Activated CD8-positive, alpha-beta memory T cell treated with anti-CD3 and anti-CD28 coated beads for 36 hours (primary cell): ENCODE data around the gene LONP1. TPM values are rescaled to one million over a fixed set of nuclear protein-coding genes. Genes with fewer than 3 reads are reported as not detected.

Experiments
- CTCF ChIA-PET: fragments of 350-600 bp; sonication (Branson Sonifier 250); formaldehyde crosslinking; loops from one replicate; lab custom pipeline; 2021; ENCODE audit warnings: antibody characterized with exemption; lab: Charles Lee
- POLR2A ChIA-PET: fragments of 350-600 bp; sonication (Branson Sonifier 250); formaldehyde crosslinking; loops from one replicate; lab custom pipeline; 2021; ENCODE audit warnings: antibody characterized with exemption; lab: Charles Lee
- total RNA-seq, 2 experiments: library from RNA; stranded (reverse); gene quantifications; one replicate each; pipeline ENCODE4 v1.2.3, GENCODE V29; 2021

The LONP1 gene
- total RNA-seq, 2 experiments from 2014 or later, result 284 to 290 TPM

DNA sequence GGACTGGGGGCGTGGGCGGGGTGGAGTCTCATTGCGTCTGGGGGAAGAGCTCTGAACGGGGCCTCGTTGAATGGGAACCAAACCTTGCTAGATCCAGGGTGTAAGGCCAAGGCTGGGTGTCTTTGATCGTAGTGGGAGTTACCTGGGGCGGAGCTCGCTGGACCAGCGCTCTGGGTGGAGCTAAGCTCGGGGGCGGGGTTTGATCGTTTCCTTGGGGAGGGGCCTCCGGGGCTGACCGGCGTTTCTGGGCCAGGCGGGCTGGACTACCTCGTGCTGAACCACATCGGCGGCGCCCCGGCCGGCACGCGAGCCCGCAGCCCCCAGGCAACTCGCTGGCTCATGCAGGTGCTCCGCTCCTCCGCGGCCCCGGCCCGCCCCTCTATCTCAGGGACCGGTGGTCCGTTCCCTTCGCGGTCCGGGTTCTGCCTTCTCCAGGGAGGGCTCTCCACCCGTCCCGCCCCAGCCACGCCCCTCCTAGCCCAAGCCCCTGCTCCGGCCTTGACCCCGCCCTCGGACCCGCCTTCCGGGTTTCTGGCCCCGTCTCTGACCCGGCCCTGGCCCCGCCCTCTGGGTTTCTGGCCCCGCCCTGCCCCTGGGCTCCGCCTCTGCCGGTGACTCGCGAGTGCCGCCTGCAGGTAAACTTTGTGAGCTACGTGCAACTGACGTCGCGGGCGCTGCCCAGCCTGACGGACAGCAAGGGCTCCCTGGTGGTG lies 33.1 kb downstream of the LONP1 start:
- ChIA-PET POLR2A (interaction anchor here (0.6 to 3.5 kb wide), 2 partner anchors 28 to 32 kb away, joined by 4 to 33 read pairs; partner anchors contain the start of genes CATSPERD and LONP1), CTCF (interaction anchor here (1.0 to 2.5 kb wide), 6 partner anchors 8 to 64 kb away, joined by 3 to 30 read pairs (median 4); partner anchors contain the start of genes CATSPERD, LONP1, SAFB and SAFB2)

DNA sequence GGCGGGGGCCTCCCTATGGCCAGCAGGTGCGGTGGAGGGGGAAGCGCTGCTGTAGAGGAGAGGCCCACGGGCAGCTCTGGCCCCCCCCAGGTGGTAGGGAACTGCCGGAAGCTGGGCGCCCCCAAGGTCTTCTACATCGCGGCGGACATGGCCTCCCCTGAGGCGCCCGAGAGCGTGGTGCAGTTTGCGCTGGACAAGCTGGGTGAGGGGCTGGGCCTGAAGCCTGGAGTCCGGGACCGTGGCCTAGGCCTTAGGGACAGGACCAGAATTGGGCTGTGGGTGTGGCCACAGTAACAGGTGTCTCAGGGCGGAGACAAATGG lies 33.7 kb downstream of the LONP1 start:
- POLR2A ChIA-PET, result interaction anchor here (0.6 to 3.5 kb wide), 2 partner anchors 28 to 33 kb away, joined by 4 to 33 read pairs; partner anchors contain the start of genes CATSPERD and LONP1

DNA sequence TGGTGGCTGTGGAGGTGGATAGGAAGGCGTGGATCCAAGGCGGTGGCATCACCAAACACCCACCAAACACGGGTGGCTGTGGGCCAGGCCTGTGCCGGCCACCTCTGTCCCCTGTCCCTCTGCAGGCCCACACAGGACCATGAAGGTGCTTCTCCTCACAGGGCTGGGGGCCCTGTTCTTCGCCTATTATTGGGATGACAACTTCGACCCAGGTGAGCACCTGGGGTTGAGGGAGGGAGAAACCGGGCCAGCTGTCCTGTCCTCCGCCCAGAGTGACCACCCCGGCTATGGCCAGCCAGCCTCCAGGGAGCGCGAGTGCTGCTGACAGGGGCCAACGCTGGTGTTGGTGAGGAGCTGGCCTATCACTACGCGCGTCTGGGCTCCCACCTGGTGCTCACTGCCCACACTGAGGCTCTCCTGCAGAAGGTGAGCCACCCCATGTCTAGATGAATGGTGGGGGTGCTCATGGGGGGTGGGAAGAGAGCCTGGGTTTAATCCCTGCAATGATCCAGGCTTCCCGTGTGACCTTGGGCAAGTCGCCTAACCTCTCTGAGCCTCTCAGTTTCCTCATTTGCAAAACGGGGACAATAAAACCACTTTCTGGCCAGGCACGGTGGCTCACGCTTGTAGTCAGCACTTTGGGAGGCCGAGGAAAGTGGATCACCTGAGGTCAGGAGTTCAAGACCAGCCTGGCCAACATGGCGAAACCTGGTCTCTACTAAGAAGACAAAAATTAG lies 35.1 kb downstream of the LONP1 start:
- POLR2A ChIA-PET, result interaction anchor here (0.6 to 3.5 kb wide), 2 partner anchors 34 to 48 kb away, joined by 6 to 33 read pairs; partner anchors contain the start of genes CATSPERD and LONP1
- CTCF ChIA-PET, result no interaction called here

More for the DNA sequence above, 33.7 kb downstream of the LONP1 start:
- CTCF ChIA-PET, result interaction anchor here (1.4 to 2.5 kb wide), 4 partner anchors 27 to 64 kb away, joined by 3 to 30 read pairs (median 6); partner anchors contain the start of genes CATSPERD, LONP1, SAFB and SAFB2

DNA sequence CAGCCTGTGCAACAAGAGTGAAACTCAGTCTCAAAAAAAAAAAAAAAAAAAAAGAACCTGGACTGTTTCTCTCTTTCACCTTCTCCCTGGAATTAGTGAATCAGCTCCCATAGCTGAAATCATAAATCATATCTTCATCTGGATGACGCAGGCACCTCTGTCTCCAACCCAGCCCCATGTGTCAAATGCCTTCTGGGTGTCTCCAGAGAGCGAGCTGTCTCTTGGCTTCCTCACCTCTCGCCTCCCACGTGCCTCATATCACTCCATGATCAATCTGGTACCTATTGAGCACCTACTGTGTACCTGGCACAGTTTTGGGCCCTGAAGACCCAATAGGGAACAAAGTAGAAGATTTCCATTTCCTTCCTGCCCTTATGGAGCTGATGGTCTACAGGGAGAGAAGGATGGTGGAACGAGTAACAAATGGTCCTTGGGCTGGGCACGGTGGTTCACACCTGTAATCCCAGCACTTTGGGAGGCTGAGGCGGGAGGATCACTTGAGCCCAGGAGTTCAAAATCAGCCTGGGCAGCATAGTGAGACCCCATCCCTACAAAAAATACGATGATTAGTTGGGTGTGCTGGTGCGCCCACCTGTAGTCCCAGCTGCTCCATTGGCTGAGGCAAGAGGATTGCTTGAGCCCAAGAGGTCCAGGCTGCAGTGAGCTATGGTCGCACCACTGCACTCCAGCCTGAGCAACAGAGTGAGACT lies 36.6 kb downstream of the LONP1 start:
- POLR2A ChIA-PET, result interaction anchor here (1.0 kb wide), 1 partner anchor 36 kb away, joined by 4 read pairs; the partner anchor contains the start of genes CATSPERD and LONP1
- CTCF ChIA-PET, result no interaction called here

DNA sequence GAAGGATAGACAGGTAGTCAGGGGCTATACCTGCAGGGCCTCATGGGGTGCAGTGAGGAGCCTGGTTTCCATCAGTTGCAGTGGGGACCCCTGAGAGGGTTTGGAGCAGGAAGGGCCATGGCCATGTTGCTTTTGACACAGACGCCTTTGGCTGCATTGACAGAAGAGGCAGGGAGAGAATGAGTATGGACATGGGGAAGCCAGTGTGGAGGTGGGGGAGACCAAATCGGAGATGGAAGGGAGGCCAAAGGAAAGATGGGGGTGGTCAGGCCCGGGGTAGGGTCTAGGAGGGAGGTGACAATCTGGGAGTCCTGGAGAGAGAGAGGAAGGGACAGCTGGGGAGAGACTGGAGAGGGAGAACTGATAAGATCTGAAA lies 37.9 kb downstream of the LONP1 start:
- CTCF ChIA-PET, result interaction anchor here (0.9 to 1.6 kb wide), 2 partner anchors 8 to 27 kb away, joined by 3 to 4 read pairs; partner anchors contain the start of gene RPL36
- POLR2A ChIA-PET, result interaction anchor here (0.6 to 1.0 kb wide), 2 partner anchors 9 to 38 kb away, joined by 3 to 4 read pairs; partner anchors contain the start of gene CATSPERD

DNA sequence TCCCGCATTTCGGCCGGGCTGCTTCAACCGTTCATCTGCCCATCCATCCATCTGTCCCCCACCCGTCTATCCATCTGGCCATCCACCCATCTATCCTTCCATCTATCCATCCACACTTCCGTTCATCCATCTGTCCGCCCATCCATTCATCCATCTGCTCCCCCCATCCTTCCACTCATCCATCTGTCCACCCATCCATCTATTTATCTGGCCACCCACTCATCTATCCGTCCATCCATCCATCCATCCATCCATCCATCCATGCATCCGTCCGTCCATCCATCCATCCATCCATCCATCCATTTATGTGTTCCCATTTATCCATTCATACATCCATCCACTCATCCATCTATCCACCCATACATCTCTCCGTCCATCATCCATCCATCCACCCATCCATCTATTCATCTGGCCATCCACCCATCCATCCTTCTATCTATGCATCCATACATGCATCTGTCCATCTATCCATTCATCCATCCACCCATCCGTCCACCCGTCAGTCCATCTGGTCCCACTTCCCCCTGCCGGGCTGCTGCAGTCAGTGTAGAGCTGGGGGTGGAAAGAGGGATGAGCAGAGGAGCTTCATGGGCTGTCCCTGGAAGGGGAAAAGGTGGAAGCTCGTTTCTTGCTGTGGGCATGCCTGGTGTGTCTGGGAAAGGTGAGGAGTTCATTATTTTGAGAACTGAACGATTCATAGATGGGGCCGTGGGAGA lies 38.4 kb downstream of the LONP1 start:
- ChIA-PET POLR2A (interaction anchor here (1.0 kb wide), 1 partner anchor 10 kb away, joined by 4 read pairs; no protein-coding TSS in a partner anchor), CTCF (interaction anchor here (0.9 to 1.6 kb wide), 2 partner anchors 8 to 27 kb away, joined by 3 to 4 read pairs; partner anchors contain the start of gene RPL36)

DNA sequence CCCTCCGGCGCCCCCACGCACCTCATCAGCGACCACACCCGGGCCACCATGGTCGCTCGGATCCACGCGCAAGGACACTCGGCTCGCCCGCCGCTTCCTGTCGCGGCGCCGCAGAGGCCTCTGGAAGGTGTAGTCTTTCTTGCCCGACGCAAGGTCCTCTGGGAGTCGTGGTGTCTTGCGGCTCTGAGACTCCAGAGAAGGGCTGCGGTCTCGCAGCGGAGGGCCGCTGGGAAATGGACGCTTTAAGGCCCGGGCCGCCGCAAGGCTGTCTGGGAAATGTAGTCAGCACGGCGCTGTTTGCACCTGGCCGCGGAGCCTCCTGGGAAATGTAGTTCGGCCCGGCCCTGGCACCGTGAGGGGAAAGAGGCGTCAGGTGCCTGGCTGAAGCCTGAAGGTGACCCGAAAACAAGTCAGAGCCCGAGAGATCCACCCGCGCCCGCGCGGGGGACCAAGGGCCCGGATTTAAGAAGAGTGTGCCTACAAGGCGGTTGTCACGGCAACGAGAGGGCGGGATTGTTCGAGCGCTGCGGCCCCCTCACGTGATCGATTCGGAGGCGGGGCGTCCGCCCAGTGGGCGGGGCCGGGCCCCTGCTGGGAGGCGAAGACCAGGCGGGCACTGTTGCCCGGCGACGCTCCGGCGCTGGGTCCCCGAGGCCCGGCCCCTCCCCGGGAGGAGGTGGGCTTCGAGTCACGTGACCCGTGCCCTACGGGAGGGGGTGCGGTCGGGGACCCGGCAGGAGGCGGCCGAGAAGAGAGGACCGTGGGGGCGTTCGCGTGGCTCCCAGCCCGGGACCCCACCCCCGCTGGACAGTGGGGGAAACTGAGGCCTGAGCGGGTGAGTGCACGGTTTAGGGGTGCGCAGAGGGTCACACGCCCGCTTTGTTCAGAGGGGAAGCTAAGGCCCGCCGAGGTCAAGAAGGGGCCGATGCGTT lies 39.2 kb downstream of the LONP1 start, which contains the start of the genes HSD11B1L and MICOS13:
Gene HSD11B1L, plus strand, starts transcription at position 591 of the 932 bp plus-strand sequence. CDS start 3,806 bp downstream, outside the sequence.
Gene MICOS13, minus strand, starts transcription at position 80 of the 932 bp plus-strand sequence. Its CDS starts 30 bp downstream, at position 50.
- CTCF ChIA-PET, result interaction anchor here (1.6 kb wide), 1 partner anchor 9 kb away, joined by 4 read pairs; the partner anchor contains the start of gene RPL36
- POLR2A ChIA-PET, result no interaction called here

DNA sequence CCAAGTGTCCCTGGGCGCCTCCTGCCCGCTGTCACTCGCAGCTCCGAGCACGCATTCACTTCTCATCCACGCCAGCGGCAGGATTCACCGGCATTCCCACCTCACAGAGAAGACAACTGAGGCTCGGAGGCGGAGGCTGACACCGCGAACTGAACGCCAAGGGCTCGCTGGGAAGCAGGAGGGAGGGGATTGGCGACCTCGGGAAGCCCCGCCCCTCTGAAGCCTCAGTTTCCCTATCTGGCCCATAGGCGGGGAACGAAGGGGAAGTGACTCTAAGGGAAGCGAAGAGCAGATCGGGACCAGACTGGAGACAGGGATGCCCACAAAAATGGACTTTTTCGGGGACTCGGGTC lies 39.9 kb downstream of the LONP1 start:
- POLR2A ChIA-PET, result no interaction called here
- CTCF ChIA-PET, result interaction anchor here (0.8 kb wide), 1 partner anchor 10 kb away, joined by 4 read pairs; the partner anchor contains the start of gene RPL36

DNA sequence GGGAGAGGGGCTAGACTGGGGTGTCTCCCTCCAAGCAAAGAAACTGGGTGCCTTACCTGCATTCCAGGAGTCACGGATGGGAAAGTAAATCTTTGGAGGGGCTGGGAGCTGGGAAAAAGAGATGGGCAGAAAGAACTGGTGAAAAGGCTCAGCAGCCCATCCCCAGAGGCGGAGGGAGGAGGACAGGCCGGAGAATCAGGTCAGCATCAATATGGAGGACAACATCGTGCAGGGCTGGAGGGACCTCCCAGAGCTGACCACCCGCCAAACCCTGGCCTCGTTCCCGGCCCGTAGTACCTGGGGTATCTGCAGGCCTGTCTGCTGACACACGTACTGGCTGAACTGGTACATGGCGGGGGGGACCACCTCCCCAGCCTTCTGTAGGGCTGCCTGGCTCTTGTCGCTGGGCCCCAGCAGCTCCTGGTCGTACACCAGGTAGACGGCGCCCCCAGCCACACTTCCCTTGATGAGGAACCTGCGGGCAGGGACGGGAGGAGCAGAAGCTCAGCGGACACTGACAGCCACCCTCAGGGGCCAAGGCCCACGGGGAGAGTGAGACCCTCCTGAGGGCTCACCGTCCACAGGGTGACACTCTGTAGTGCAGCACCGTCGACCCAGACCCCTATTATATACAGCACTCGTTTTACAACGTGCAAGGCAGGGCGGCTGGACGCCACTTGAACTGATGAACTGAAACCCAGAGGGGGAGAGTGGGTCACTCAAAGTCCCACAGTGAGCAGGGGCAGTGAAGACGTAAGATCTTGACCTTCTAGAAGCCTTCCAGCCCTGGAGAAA lies 40.5 kb downstream of the LONP1 start:
- POLR2A ChIA-PET, result no interaction called here

DNA sequence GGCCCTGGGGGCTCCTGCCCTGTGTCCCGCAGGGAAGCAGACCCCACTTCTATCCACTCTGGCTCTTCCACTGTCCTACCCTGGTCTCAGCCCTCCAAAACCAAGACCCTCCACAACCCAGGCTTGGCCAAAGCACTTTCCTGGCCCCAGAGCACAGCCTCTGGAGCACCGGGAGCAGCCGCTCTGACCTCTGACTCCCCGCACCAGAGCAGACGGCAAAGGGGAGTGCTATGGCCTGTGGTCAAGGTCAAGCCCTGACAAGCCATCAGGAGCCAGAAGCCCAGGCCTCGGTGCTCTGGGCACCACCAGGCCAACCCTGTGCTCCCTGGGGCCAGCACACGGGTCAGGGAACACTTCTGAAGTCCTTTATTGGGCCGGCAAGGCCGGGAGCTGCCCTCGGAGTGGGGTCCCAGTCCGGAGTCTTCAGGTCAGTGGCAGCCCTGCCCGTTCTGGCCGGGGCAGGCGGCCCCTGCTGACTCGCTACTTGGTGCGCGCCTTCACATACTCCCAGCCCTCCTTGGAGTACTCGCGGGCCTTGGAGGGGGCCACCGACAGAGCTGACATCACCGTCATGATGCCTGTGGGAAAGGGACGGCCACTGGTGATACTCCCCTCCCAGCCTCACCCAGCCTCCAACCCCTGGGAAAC lies 41.8 kb downstream of the LONP1 start:
- POLR2A ChIA-PET, result interaction anchor here (0.6 kb wide), 2 partner anchors 18 to 31 kb away, joined by 4 to 6 read pairs; no protein-coding TSS in a partner anchor
- CTCF ChIA-PET, result interaction anchor here (0.6 to 1.7 kb wide), 2 partner anchors 9 to 69 kb away, joined by 3 read pairs; no protein-coding TSS in a partner anchor

More for the DNA sequence above, 40.5 kb downstream of the LONP1 start:
- CTCF ChIA-PET, result interaction anchor here (0.8 to 1.7 kb wide), 2 partner anchors 8 to 10 kb away, joined by 3 to 4 read pairs; partner anchors contain the start of gene RPL36

DNA sequence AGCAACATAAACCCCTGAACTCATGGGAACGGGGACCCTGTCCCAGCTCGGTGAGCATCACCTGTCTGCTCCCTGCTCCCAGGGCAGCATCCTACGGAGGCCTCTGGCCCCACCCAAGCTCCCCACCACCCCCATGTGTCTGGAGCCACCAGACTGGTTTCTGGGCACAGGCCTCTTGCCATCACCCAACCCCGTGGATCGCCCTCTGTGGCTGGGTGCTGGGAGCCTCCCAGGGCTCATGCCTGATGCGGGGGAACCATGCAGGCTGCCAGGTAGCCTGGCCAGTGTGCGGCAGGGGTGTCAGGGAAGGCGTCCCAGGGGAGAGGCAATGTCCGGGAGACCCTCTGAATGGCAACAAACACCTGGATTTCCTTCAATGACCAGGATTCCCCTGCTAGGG lies 42.4 kb downstream of the LONP1 start:
- POLR2A ChIA-PET, result no interaction called here
- CTCF ChIA-PET, result interaction anchor here (0.6 to 1.7 kb wide), 2 partner anchors 10 to 68 kb away, joined by 3 read pairs; no protein-coding TSS in a partner anchor

DNA sequence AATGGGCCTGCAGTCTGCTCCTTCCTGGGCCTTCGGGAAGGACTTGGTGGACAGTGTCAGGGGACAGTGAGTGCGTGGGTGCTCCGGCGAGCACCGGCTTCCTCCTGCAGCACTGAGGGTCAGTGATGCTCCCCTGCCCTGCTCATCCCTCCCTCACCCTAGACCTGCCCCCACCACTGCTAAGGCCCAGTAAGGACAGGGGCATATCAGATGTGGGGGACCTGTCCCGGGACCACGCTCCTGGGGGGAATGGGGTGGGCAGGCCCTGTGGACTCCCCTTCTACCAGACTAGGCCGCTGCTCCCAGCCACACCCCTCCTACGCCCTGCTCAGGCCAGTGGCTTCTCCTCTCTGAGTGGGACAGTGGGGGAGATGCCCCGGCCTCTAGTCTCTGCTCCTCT lies 42.8 kb downstream of the LONP1 start:
- POLR2A ChIA-PET, result no interaction called here
- CTCF ChIA-PET, result interaction anchor here (2.7 kb wide), 1 partner anchor 12 kb away, joined by 7 read pairs; no protein-coding TSS in a partner anchor

DNA sequence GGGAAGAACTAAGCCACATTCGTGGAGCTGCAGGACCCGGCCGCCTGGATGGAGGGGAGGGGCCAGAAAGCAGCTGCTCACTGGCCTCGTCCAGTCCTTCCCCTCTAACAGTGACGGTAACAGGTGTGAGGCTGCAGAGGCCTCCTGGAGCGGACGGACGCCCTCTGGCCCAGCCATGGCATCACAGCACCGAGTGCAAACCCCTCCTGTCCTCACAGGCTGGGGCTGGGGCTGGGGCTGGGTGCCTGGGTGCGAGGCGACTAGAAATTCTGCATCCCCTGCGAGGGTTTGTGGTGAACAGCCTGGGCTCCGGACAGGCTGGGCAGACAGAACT lies 43.2 kb downstream of the LONP1 start:
- CTCF ChIA-PET, result interaction anchor here (0.6 to 2.7 kb wide), 2 partner anchors 12 to 736 kb away, joined by 3 to 7 read pairs; no protein-coding TSS in a partner anchor
- POLR2A ChIA-PET, result no interaction called here

DNA sequence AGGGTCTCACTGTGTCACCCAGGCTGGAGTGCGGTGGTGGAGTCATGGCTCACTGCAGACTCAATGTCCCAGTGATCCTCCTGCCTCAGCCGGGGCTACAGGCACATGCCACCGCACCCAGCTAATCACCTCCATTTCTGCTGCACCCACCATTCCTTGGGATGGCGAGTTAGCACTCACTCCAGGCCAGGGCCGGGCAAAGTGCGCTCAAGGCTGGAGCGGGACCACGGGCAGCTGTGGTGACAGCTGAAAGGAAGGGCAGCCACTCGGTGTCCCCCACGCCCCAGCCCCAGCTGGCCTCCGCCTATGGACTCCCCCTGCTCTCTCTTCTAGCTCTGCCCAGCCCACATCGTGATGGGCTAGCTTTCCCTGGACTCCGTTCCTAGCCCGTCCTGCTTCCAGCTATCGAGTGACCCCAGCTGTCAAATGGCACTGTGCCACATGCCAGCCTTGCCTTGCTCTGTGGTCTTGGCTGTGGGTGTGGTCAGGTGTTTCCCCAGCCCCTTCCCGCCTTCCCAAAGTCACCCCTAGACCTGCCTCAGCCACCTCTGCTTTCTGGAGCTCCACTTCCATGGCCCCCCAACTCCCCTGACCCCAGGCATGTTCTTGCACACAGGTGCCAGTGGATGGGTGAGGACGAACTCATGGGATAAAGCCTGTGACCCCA lies 43.7 kb downstream of the LONP1 start:
- CTCF ChIA-PET, result interaction anchor here (0.6 to 2.7 kb wide), 2 partner anchors 13 to 736 kb away, joined by 3 to 7 read pairs; no protein-coding TSS in a partner anchor
- POLR2A ChIA-PET, result no interaction called here

DNA sequence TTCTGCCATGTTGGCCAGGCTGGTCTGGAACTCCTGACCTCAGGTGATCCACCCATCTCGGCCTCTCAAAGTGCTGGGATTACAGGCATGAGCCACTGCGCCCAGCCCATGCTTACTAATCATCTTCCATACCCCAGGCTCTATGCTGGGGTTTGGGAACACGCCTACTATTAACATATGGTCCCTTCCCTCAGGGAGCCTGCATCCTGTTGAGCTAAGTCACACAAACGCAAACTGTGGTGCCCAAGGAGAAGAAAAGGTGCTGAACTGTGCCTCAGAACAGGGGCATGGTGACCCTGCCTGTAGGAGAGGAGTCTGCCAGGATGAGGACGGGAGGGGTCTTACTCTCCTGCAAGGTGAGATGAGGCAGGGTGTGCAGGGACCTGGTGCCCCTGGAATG lies 45.2 kb downstream of the LONP1 start:
- POLR2A ChIA-PET, result no interaction called here
- CTCF ChIA-PET, result interaction anchor here (2.7 kb wide), 1 partner anchor 14 kb away, joined by 7 read pairs; no protein-coding TSS in a partner anchor
